ENCODE measurements around the gene ZNF827.

ZNF827 gene

DNA sequence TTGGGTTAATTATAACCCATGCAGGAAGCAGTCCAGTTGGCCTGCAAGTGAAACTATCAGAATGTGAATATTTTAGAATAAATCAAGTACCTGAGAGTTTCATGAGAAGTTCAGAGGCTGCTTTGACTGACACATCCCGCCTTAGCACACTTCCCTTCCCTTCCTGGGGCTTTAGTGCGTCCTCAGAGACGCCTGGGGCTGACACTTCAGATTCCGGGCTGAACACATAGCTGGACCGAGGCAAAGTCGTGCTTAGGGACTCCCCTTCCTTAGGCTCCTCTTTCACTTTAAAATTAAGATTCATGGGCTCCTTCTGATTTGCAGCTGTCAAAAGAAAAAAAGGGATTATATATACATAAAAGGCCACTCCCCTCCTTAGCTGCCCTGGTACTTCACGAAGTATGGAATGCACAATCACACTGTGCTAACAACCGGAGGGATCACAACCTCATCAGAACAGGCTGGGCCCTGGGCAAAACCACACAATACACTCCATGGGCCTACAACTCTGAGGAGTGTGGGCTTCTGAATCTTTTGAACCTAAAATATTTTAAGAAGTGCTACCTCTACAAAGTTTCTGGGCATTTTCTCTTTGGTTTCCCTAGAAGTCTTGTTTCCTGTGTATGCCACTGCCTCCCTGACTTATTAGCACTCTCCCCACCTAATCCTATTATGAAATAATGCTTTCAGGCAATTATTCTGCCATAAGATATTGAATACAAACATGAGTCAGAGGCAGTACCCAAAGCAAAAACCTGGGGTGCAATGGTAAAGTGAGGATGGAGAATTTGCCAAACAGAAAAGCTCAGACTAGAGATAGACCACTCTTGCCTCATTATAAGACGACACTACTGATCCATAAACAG lies 68.2 kb downstream of the ZNF827 start:
- Histone ChIP-seq H2BK15ac (ENCODE audit: low read depth, poor library complexity, severe bottlenecking) (no peak overlapping the region), H4K91ac (ENCODE audit: low read length) (no peak overlapping the region), H3K4me2 (ENCODE audit: low read length, poor library complexity, severe bottlenecking) (no peak overlapping the region), H2BK12ac (ENCODE audit: low read length in 2 of 2) (no peak overlapping the region), H3K4ac (ENCODE audit: low read depth in 1 of 2, low read length in 2 of 2) (no peak overlapping the region), H3K9me3 (ENCODE audit: control insufficient read depth, low read length) (no peaks in the 10 kb centered on the region), H3K9ac (ENCODE audit: low read length) (no peak overlapping the region), H3K36me3 (ENCODE audit: control insufficient read depth in 1 of 2, insufficient read depth in 2 of 2, low read depth in 1 of 2, low read length in 2 of 2) (peaks cover 0 to 5% of the 10 kb centered on the region in 2 experiments), H2AK5ac (ENCODE audit: low read length, severe bottlenecking) (no peak overlapping the region), H3K27me3 (ENCODE audit: control insufficient read depth in 1 of 2, insufficient read depth in 1 of 2, low read length in 2 of 2) (no peaks in the 10 kb centered on the region), H3K14ac (ENCODE audit: low read length in 2 of 2) (no peak overlapping the region), H3K79me1 (replicated peaks; ENCODE audit: low read length, poor library complexity, severe bottlenecking) (peaks cover 23% of the 10 kb centered on the region), H3K23ac (ENCODE audit: low read length in 2 of 2) (no peak overlapping the region), H2BK5ac (ENCODE audit: low read depth, low read length, poor library complexity, severe bottlenecking) (no peak overlapping the region), H2BK120ac (ENCODE audit: low read depth, low read length) (no peak overlapping the region), H2AFZ (ENCODE audit: low read depth, low read length) (no peak overlapping the region), H3K4me1 (ENCODE audit: control insufficient read depth, insufficient read depth, low read depth, low read length) (peaks cover 5% of the 10 kb centered on the region), H4K8ac (ENCODE audit: low read length) (no peak overlapping the region), H3K18ac (ENCODE audit: low read depth in 1 of 2, low read length in 2 of 2) (no peak overlapping the region), H3K27ac (ENCODE audit: low read length, poor library complexity, severe bottlenecking) (peak overlapping the region; percentile 46), H3K4me3 (ENCODE audit: insufficient read depth in 1 of 2, low read depth in 1 of 2, low read length in 2 of 2) (no peak overlapping the region)
- 94% methylated on average over 7 of the region's 9 CpGs for WGBS
- DNase-seq: no peak

- Histone ChIP-seq H2BK15ac (ENCODE audit: low read depth, poor library complexity, severe bottlenecking) (no peak overlapping the region), H3K27ac (ENCODE audit: low read length, poor library complexity, severe bottlenecking) (no peak overlapping the region), H3K4me2 (ENCODE audit: low read length, poor library complexity, severe bottlenecking) (no peak overlapping the region), H3K79me1 (replicated peaks; ENCODE audit: low read length, poor library complexity, severe bottlenecking) (peaks cover 23% of the 10 kb centered on the region), H3K4ac (ENCODE audit: low read depth in 1 of 2, low read length in 2 of 2) (no peak overlapping the region), H3K18ac (ENCODE audit: low read depth in 1 of 2, low read length in 2 of 2) (no peak overlapping the region), H3K9ac (ENCODE audit: low read length) (no peak overlapping the region), H2BK120ac (ENCODE audit: low read depth, low read length) (no peak overlapping the region), H4K91ac (ENCODE audit: low read length) (no peak overlapping the region), H2BK5ac (ENCODE audit: low read depth, low read length, poor library complexity, severe bottlenecking) (no peak overlapping the region), H2AK5ac (ENCODE audit: low read length, severe bottlenecking) (no peak overlapping the region), H3K36me3 (ENCODE audit: control insufficient read depth in 1 of 2, insufficient read depth in 2 of 2, low read depth in 1 of 2, low read length in 2 of 2) (peaks cover 0 to 5% of the 10 kb centered on the region in 2 experiments), H2AFZ (ENCODE audit: low read depth, low read length) (no peak overlapping the region), H3K9me3 (ENCODE audit: control insufficient read depth, low read length) (no peaks in the 10 kb centered on the region), H3K14ac (ENCODE audit: low read length in 2 of 2) (no peak overlapping the region), H3K23ac (ENCODE audit: low read length in 2 of 2) (no peak overlapping the region), H3K27me3 (ENCODE audit: control insufficient read depth in 1 of 2, insufficient read depth in 1 of 2, low read length in 2 of 2) (no peaks in the 10 kb centered on the region), H4K8ac (ENCODE audit: low read length) (no peak overlapping the region), H3K4me3 (ENCODE audit: insufficient read depth in 1 of 2, low read depth in 1 of 2, low read length in 2 of 2) (no peak overlapping the region), H2BK12ac (ENCODE audit: low read length in 2 of 2) (no peak overlapping the region), H3K4me1 (ENCODE audit: control insufficient read depth, insufficient read depth, low read depth, low read length) (peaks cover 4% of the 10 kb centered on the region)
- WGBS: 78% methylated on average over 1 of the region's 1 CpG
- DNase-seq: no peak
Observed at GRCh38 chr4:145868637-145869409, 69.8 kb downstream of the ZNF827 start.

DNA sequence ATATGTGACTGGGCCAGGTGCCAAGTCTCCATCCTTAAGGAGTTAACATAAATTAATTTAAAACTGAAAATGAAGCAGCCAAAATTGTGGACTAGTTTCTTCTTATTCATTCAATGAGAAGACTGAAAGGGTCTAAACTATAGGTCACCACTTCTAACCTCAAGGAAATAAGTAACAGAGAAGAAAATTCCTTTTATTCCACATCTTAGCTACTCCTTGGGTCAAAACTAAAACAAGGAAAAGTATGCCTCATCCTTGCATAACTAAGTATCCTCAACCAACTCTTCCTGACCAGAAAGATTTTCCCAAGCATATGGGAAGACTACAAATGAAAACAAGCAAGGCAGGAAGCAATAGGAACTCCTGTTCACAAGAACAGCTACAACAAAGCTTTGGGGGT lies 71.2 kb downstream of the ZNF827 start:
- H2AFZ ChIP-seq (ENCODE audit: low read depth, low read length): no peak overlapping the region
- H3K23ac ChIP-seq (ENCODE audit: low read length in 2 of 2): no peak overlapping the region
- no peaks in the 10 kb centered on the region for H3K9me3 ChIP-seq (ENCODE audit: control insufficient read depth, low read length)
- no peak overlapping the region for H3K14ac ChIP-seq (ENCODE audit: low read length in 2 of 2)
- H2BK12ac ChIP-seq (ENCODE audit: low read length in 2 of 2): no peak overlapping the region
- no peak overlapping the region for H2AK5ac ChIP-seq (ENCODE audit: low read length, severe bottlenecking)
- H2BK120ac ChIP-seq (ENCODE audit: low read depth, low read length): no peak overlapping the region
- H2BK5ac ChIP-seq (ENCODE audit: low read depth, low read length, poor library complexity, severe bottlenecking): no peak overlapping the region
- no peak overlapping the region for H2BK15ac ChIP-seq (ENCODE audit: low read depth, poor library complexity, severe bottlenecking)
- H3K4me3 ChIP-seq (ENCODE audit: insufficient read depth in 1 of 2, low read depth in 1 of 2, low read length in 2 of 2): no peak overlapping the region
- no peak overlapping the region for H4K8ac ChIP-seq (ENCODE audit: low read length)
- peaks cover 21% of the 10 kb centered on the region for H3K79me1 ChIP-seq (replicated peaks; ENCODE audit: low read length, poor library complexity, severe bottlenecking)
- H4K91ac ChIP-seq (ENCODE audit: low read length): no peak overlapping the region
- no peaks in the 10 kb centered on the region for H3K27me3 ChIP-seq (ENCODE audit: control insufficient read depth in 1 of 2, insufficient read depth in 1 of 2, low read length in 2 of 2)
- no peak overlapping the region for H3K27ac ChIP-seq (ENCODE audit: low read length, poor library complexity, severe bottlenecking)
- no peak overlapping the region for H3K9ac ChIP-seq (ENCODE audit: low read length)
- no peak for DNase-seq
- H3K4ac ChIP-seq (ENCODE audit: low read depth in 1 of 2, low read length in 2 of 2): no peak overlapping the region
- H3K4me1 ChIP-seq (ENCODE audit: control insufficient read depth, insufficient read depth, low read depth, low read length): peaks cover 4% of the 10 kb centered on the region
- H3K4me2 ChIP-seq (ENCODE audit: low read length, poor library complexity, severe bottlenecking): no peak overlapping the region
- peaks cover 0 to 5% of the 10 kb centered on the region in 2 experiments for H3K36me3 ChIP-seq (ENCODE audit: control insufficient read depth in 1 of 2, insufficient read depth in 2 of 2, low read depth in 1 of 2, low read length in 2 of 2)
- H3K18ac ChIP-seq (ENCODE audit: low read depth in 1 of 2, low read length in 2 of 2): no peak overlapping the region

DNA sequence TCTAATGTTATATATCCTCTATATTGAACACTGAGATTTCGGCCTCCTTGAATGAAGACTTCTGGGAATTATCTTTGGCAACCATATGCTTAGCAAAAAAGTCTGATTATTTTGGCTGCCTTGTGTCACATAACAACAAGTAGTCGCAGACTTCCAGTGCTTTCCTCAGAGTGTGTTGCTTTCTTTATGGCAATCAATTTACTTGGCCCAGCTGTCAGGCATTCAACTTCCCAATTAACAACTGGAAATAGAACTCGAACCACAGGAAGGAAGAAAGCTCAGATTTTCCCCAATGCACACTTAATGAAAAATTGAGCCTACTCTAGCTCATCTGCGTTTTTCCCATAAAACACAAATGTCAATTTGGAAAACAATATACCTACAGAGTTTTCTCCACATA lies 71.6 kb downstream of the ZNF827 start:
- H2BK12ac ChIP-seq (ENCODE audit: low read length in 2 of 2): no peak overlapping the region
- H3K27ac ChIP-seq (ENCODE audit: low read length, poor library complexity, severe bottlenecking): peak overlapping the region; percentile 30
- peaks cover 20% of the 10 kb centered on the region for H3K79me1 ChIP-seq (replicated peaks; ENCODE audit: low read length, poor library complexity, severe bottlenecking)
- no peak overlapping the region for H3K9ac ChIP-seq (ENCODE audit: low read length)
- H3K4me1 ChIP-seq (ENCODE audit: control insufficient read depth, insufficient read depth, low read depth, low read length): peaks cover 4% of the 10 kb centered on the region
- no peak overlapping the region for H2AFZ ChIP-seq (ENCODE audit: low read depth, low read length)
- no peak overlapping the region for H2BK15ac ChIP-seq (ENCODE audit: low read depth, poor library complexity, severe bottlenecking)
- no peak overlapping the region for H2BK5ac ChIP-seq (ENCODE audit: low read depth, low read length, poor library complexity, severe bottlenecking)
- DNase-seq: no peak
- H2BK120ac ChIP-seq (ENCODE audit: low read depth, low read length): no peak overlapping the region
- no peak overlapping the region for H3K4me3 ChIP-seq (ENCODE audit: insufficient read depth in 1 of 2, low read depth in 1 of 2, low read length in 2 of 2)
- 83% methylated on average over 4 of the region's 4 CpGs for WGBS
- H2AK5ac ChIP-seq (ENCODE audit: low read length, severe bottlenecking): no peak overlapping the region
- no peak overlapping the region for H4K91ac ChIP-seq (ENCODE audit: low read length)
- H3K36me3 ChIP-seq (ENCODE audit: control insufficient read depth in 1 of 2, insufficient read depth in 2 of 2, low read depth in 1 of 2, low read length in 2 of 2): peaks cover under 1 to 5% of the 10 kb centered on the region in 2 experiments
- no peak overlapping the region for H3K4me2 ChIP-seq (ENCODE audit: low read length, poor library complexity, severe bottlenecking)
- H3K18ac ChIP-seq (ENCODE audit: low read depth in 1 of 2, low read length in 2 of 2): no peak overlapping the region
- no peaks in the 10 kb centered on the region for H3K9me3 ChIP-seq (ENCODE audit: control insufficient read depth, low read length)
- H3K23ac ChIP-seq (ENCODE audit: low read length in 2 of 2): no peak overlapping the region
- H3K14ac ChIP-seq (ENCODE audit: low read length in 2 of 2): no peak overlapping the region
- H3K27me3 ChIP-seq (ENCODE audit: control insufficient read depth in 1 of 2, insufficient read depth in 1 of 2, low read length in 2 of 2): no peaks in the 10 kb centered on the region
- H3K4ac ChIP-seq (ENCODE audit: low read depth in 1 of 2, low read length in 2 of 2): no peak overlapping the region
- no peak overlapping the region for H4K8ac ChIP-seq (ENCODE audit: low read length)
